SU-DHL-6 (cell line): Measurements from ENCODE around the gene VTI1A.

ENCODE experiments used
- H2AFZ ChIP-seq: fragments of 200-600 bp; sonication (generic); 2 replicates; pipeline ENCODE4 v1.6.1; 2014; ENCODE audit warnings: low read depth, mild to moderate bottlenecking, moderate library complexity, mixed read lengths, antibody characterized with exemption, low read length; ENCODE audit not compliant: severe bottlenecking
- H3F3A ChIP-seq: fragments of 200-600 bp; shearing (Covaris generic); 2 replicates; pipeline ENCODE4 v1.6.0; 2016; ENCODE audit warnings: antibody characterized with exemption, mild to moderate bottlenecking; ENCODE audit not compliant: insufficient read depth
- H3K27ac ChIP-seq: fragments of 200-600 bp; sonication (generic); 2 replicates; pipeline ENCODE4 v1.5.1; 2016; ENCODE audit warnings: low read depth, mild to moderate bottlenecking, low read length, moderate library complexity, mixed read lengths
- H3K27me3 ChIP-seq: fragments of 200-600 bp; sonication (generic), shearing (Covaris generic); 2 replicates; pipeline ENCODE4 v1.6.0; 2014; ENCODE audit warnings: mild to moderate bottlenecking, low read length
- H3K36me3 ChIP-seq: fragments of 200-600 bp; sonication (generic); 2 replicates; pipeline ENCODE4 v1.6.1; 2014; ENCODE audit warnings: mild to moderate bottlenecking, low read length, mixed read lengths
- H3K4me2 ChIP-seq: fragments of 300-600, 200-600 bp; shearing (Covaris generic), sonication (generic); 2 replicates; pipeline ENCODE4 v1.6.0; 2014; ENCODE audit warnings: low read length, low read depth, mild to moderate bottlenecking; ENCODE audit not compliant: poor library complexity, severe bottlenecking
- H3K4me3 ChIP-seq: fragments of 200-600 bp; sonication (generic); 2 replicates; pipeline ENCODE4 v1.5.1; 2014; ENCODE audit warnings: antibody characterized with exemption, low read length, mild to moderate bottlenecking, mixed read lengths; ENCODE audit not compliant: insufficient read depth, poor library complexity, severe bottlenecking
- H3K79me2 ChIP-seq: fragments of 200-600 bp; sonication (generic); 2 replicates; pipeline ENCODE4 v1.6.1; 2014; ENCODE audit warnings: mild to moderate bottlenecking, low read length, moderate library complexity; ENCODE audit not compliant: insufficient read depth
- H3K9ac ChIP-seq: fragments of 200-600 bp; sonication (generic); 2 replicates; pipeline ENCODE4 v1.7.0; 2014; ENCODE audit warnings: mild to moderate bottlenecking, low read length
- H3K9me2 ChIP-seq: fragments of 200-600 bp; sonication (generic); replicated peaks from 2 replicates; pipeline ENCODE4 v1.6.1; 2014; ENCODE audit warnings: low read length; ENCODE audit not compliant: insufficient read depth
- H3K9me3 ChIP-seq: fragments of 200-600 bp; sonication (generic); 2 replicates; pipeline ENCODE4 v1.6.1; 2014; ENCODE audit warnings: low read length, mixed read lengths; ENCODE audit not compliant: insufficient read depth
- H4K20me1 ChIP-seq: fragments of 200-600 bp; sonication (generic); 2 replicates; pipeline ENCODE4 v1.6.1; 2014; ENCODE audit warnings: low read depth, mild to moderate bottlenecking, antibody characterized with exemption, low read length, moderate library complexity, mixed read lengths
- CTCF ChIP-seq: fragments of 200-600 bp; sonication (generic); IDR thresholded peaks from one replicate; pipeline ENCODE4 v1.5.1; 2017; ENCODE audit warnings: antibody characterized with exemption, mild to moderate bottlenecking, low read length, moderate library complexity; ENCODE audit not compliant: insufficient read depth, poor library complexity, severe bottlenecking
- EZH2phosphoT487 ChIP-seq: fragments of 200-600 bp; sonication (generic), shearing (Covaris generic); conservative IDR thresholded peaks from 2 replicates; pipeline ENCODE4 v1.6.1; 2018; ENCODE audit warnings: mild to moderate bottlenecking, antibody characterized with exemption, low read length, moderate library complexity, mixed read lengths

Gene VTI1A

GRCh38 chr10:112603062-112603461 is 156.0 kb downstream of the VTI1A start:
- no peak overlapping the region for H3K9ac ChIP-seq
- H3K36me3 ChIP-seq: no peaks in the 10 kb centered on the region
- no peak overlapping the region for H3K4me2 ChIP-seq
- TF ChIP-seq EZH2phosphoT487: no peak
- TF ChIP-seq CTCF: no peak
- H3K9me2 ChIP-seq: no peaks in the 10 kb centered on the region
- no peak overlapping the region for H3K27ac ChIP-seq
- H3K4me3 ChIP-seq: no peak overlapping the region
- no peaks in the 10 kb centered on the region for H3F3A ChIP-seq
- H3K79me2 ChIP-seq: no peaks in the 10 kb centered on the region
- H3K27me3 ChIP-seq: no peaks in the 10 kb centered on the region
- H2AFZ ChIP-seq: no peak overlapping the region
- H4K20me1 ChIP-seq: no peaks in the 10 kb centered on the region
- no peaks in the 10 kb centered on the region for H3K9me3 ChIP-seq

- TF ChIP-seq EZH2phosphoT487: no peak
- TF ChIP-seq CTCF: no peak
- Histone ChIP-seq H3K27me3 (no peaks in the 10 kb centered on the region), H3K4me2 (no peak overlapping the region), H3K9ac (no peak overlapping the region), H4K20me1 (no peaks in the 10 kb centered on the region), H3F3A (no peaks in the 10 kb centered on the region), H3K9me2 (no peaks in the 10 kb centered on the region), H3K27ac (no peak overlapping the region), H3K79me2 (no peaks in the 10 kb centered on the region), H2AFZ (no peak overlapping the region), H3K36me3 (no peaks in the 10 kb centered on the region), H3K9me3 (no peaks in the 10 kb centered on the region), H3K4me3 (no peak overlapping the region)
These were observed 158.0 kb downstream of the VTI1A start for GRCh38 chr10:112605063-112605462.

DNA sequence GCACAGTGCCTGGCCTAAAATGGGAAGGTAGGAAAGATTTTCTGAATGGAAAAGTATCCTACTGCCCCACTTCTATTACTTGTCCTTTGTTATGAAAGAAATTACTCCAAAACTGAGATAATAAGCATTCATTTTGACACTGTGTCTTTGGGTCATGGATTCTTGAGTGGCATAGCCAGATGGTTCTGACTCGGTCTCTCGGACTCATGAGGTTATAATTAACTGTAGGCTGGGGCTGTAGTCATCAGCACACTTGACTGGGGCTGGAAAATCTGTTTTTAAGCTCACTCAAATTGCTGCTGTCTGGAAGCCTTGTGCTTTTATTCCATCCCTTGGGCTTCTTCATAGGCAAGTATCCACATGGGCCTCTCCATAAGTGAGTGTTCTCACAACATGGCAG is 160.5 kb downstream of the VTI1A start:
- H3K9me2 ChIP-seq: no peaks in the 10 kb centered on the region
- no peaks in the 10 kb centered on the region for H3K9me3 ChIP-seq
- TF ChIP-seq CTCF (no peak), EZH2phosphoT487 (no peak)
- no peak overlapping the region for H3K27ac ChIP-seq
- no peak overlapping the region for H2AFZ ChIP-seq
- H3F3A ChIP-seq: no peaks in the 10 kb centered on the region
- no peaks in the 10 kb centered on the region for H3K36me3 ChIP-seq
- H3K79me2 ChIP-seq: no peaks in the 10 kb centered on the region
- H3K9ac ChIP-seq: no peak overlapping the region
- H3K4me2 ChIP-seq: no peak overlapping the region
- no peaks in the 10 kb centered on the region for H3K27me3 ChIP-seq
- no peaks in the 10 kb centered on the region for H4K20me1 ChIP-seq
- no peak overlapping the region for H3K4me3 ChIP-seq

GRCh38 chr10:112613620-112614019 is 166.6 kb downstream of the VTI1A start:
- Histone ChIP-seq H3K9me2 (no peaks in the 10 kb centered on the region), H3K79me2 (no peaks in the 10 kb centered on the region), H3K27me3 (no peaks in the 10 kb centered on the region), H3K36me3 (no peaks in the 10 kb centered on the region), H3K9me3 (peaks cover 9% of the 10 kb centered on the region; the same call in 1 of the 2 replicates), H3K9ac (no peak overlapping the region), H4K20me1 (no peaks in the 10 kb centered on the region), H3F3A (no peaks in the 10 kb centered on the region), H3K4me2 (no peak overlapping the region), H2AFZ (no peak overlapping the region), H3K4me3 (no peak overlapping the region), H3K27ac (no peak overlapping the region)
- no peak for TF ChIP-seq CTCF
